ENCODE data around the gene CDKN3.

GRCh38 chr14:54355698-54356097, 41.1 kb upstream of the CDKN3 start:
- TF ChIP-seq CTCF (IDR thresholded peaks at IDR 0.05) (no peak), POLR2A (IDR thresholded peaks at IDR 0.05) (no peak)
